GM15510 (cell line): ENCODE data around the gene NAP1L1.

ENCODE experiments used
- POLR2A ChIP-seq: IDR thresholded peaks from 3 replicates; pipeline ENCODE4 v1.6.1; 2011; ENCODE audit warnings: borderline replicate concordance; ENCODE audit not compliant: insufficient read length; ENCODE audit errors: extremely low read depth

NAP1L1 gene

GRCh38 chr12:76083904-76084862 lies at the start of gene NAP1L1:
NAP1L1 (minus strand) TSS chr12:76084685; CDS start chr12:76074219, 10,466 bp downstream.
- peak; percentile 94 for TF ChIP-seq POLR2A

GRCh38 chr12:76127588-76127987 lies 43.1 kb upstream of the NAP1L1 start:
- no peak for TF ChIP-seq POLR2A

DNA sequence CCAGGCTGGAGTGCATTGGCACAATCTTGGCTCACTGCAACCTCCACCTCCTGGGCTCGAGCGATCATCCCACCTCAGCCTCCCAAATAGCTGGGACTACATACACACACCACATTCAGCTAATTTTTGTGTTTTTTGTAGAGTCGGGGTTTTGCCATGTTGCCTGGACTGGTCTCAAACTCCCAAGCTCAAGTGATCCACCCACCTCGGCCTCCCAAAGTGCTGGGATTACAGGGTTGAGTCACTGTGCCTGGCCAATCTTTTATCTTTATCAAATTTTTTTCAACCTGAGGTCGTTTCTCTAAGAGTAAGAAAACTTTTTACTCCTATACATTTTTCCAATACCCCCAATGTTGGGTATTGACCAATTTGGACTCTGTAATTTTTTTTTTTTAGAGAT lies 40.0 kb upstream of the NAP1L1 start:
- TF ChIP-seq POLR2A: no peak

- TF ChIP-seq POLR2A: no peak
These were observed 39.1 kb upstream of the NAP1L1 start for GRCh38 chr12:76123259-76124212.

- TF ChIP-seq POLR2A: no peak
These were observed 35.4 kb upstream of the NAP1L1 start for GRCh38 chr12:76119887-76120286.

DNA sequence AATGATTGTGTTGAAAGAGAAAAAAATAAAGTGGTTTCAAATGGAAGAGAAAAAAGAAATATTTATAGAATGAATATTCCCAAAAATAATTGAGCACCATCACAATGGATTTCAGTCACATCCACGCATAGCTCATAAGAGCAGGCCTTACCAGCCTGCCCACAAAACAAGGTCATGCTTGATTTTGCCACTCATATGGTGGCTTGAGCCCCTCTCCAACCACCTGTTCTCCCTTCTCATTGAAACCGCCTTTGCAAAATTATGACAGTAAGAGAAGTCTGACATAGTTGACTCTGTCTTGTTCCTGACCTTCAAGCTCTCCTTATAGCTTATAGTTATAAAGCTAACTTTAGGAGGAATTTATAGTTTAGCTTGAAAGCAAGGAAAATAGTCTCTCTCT lies 33.3 kb upstream of the NAP1L1 start:
- no peak for TF ChIP-seq POLR2A

DNA sequence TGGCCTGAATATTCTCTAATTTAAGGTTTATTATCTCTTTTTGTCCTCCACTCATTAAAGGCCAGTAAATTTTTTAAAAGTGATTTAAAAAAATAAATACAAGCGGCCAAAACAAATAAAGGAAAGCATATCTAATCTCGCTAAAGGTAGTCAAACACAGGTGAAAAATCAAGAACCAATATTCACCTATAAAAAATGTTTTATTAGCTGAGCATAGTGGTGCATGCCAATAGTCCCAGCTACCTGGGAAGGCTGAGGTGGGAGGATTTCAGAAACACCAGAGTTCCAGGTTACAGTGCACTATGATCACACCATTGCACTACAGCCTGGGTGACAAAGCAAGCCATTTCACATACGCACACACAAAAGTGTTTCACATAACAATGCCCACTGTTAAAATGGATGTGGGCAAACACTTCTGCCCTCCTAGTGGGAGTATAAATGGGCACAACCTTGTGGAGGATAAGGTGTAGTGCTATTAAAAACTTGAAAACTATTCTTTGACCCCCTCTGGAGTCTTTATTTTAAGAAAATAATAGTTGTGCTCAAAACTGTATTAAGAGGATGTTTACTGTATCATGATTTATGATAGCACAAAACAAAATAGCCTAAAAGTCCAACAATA lies 32.7 kb upstream of the NAP1L1 start:
- TF ChIP-seq POLR2A: no peak

- TF ChIP-seq POLR2A: no peak
These were observed 29.6 kb upstream of the NAP1L1 start for GRCh38 chr12:76113800-76114757.

DNA sequence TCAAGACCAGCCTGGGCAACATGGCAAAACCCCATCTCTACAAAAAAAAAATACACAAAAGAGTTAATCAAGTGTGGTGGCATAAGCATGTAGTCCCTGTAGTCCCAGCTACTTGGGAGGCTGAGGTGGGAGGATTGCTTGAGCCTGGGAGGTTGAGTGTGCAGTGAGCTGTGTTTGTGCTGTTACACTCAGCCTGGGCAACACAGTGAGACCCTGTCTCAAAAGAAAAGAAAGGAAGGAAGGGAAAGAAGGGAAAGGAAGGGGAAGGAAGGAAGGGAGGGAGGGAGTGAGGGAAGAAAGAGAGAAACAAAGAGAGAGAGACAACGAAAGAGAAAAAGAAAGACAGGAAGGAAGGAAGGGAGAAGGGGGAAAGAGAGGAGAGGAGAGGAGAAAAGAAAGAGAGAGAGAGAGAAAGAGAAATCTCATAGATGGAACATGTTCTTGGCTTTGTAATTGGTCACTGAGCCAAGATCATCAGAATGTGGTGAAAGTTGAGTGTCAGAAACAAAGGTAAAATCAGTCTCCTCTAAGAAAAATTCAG lies 26.8 kb upstream of the NAP1L1 start:
- no peak for TF ChIP-seq POLR2A

GRCh38 chr12:76109879-76110278 lies 25.4 kb upstream of the NAP1L1 start:
- no peak for TF ChIP-seq POLR2A

DNA sequence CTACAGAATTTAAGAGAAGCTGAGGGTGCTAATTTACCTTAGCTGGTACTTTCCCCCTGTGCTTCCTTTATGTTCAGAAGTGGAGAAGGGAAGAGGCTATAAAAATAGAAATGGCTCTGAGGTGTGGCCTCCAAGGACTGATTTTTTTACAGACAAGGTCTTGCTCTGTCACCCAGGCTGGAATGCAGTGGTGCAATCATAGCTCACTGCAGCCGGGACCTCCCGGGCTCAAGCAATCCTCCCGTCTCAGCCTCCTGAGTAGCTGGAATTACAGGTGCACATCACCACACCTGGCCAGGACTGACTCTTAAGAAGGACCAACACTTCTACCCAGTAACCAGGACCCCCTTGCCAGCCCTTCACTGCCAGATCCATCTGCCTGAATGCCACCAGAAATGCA lies 23.9 kb upstream of the NAP1L1 start:
- no peak for TF ChIP-seq POLR2A

DNA sequence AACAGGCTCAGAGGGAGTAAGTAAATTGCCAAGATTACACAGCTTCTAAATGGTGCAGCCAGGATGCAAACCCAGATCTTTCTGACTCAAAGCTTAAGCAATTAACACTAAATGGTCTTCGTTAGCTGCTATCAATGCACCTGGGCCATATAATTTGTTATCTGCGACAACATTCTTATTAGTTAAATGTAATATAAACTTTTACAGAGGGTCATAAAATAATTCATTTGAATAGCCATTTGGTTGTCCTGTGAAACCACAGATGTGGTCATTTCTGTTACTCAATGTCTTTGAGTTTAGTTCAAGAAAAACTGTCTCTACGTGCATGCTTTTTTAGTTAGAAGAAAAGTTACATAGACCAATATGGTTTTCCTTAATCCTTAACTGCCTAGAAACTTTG lies 22.1 kb upstream of the NAP1L1 start:
- TF ChIP-seq POLR2A: no peak

DNA sequence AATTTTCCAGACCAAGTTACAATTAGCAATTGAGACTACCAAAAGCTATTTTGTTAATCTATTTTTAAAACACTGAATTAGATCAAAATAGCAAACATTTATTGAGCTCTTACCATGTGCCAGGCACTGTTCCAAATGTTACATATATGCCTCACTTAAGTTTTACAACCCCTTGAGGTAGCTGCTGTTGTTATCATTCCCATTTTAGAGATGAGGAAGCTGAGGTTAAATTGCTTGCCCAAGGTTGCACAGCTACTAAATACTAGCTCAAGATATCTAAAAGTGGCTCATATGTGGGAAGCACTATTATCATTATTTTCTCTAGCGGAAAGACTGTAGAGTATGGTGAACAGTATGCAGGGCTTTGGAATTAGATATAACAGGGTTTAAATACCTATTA lies 19.5 kb upstream of the NAP1L1 start:
- TF ChIP-seq POLR2A: no peak
